ENCODE measurements around the gene PTPRG.

PTPRG gene

DNA sequence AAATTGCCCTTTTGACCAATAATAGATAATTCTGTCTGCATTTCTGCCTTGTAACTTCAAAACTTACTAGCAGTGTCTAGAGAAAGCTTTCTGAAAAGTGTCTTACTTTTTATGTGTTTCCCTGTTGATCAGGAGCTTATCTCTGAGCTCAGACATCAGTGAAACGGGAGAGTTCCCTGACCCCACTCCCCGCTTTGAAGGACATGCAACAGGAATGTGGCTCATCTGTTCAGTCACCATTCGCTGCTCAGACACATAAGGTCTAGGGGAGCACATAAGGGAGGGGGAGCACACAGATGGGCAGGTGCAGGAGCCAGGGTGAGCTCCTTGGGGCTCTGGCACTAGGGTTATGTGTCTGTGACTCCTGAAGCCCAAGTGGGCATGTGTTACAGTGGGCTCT is 607.0 kb downstream of the PTPRG start:
- no peak overlapping the region for H2AK5ac ChIP-seq (ENCODE audit: low read length)
- no peaks in the 10 kb centered on the region for H3K79me2 ChIP-seq (ENCODE audit: control insufficient read depth, insufficient read depth, low read length, poor library complexity)
- H3K4ac ChIP-seq (ENCODE audit: low read depth, low read length), result no peak overlapping the region
- no peak overlapping the region for H4K12ac ChIP-seq (ENCODE audit: low read depth, low read length)
- no peaks in the 10 kb centered on the region for H3K4me1 ChIP-seq (ENCODE audit: control insufficient read depth in 1 of 2, insufficient read depth in 2 of 2, low read length in 2 of 2)
- no peaks in the 10 kb centered on the region for H3K27me3 ChIP-seq (ENCODE audit: insufficient read depth, low read length)
- H3K14ac ChIP-seq (ENCODE audit: low read length), result no peak overlapping the region
- H4K8ac ChIP-seq (ENCODE audit: low read depth, low read length), result no peak overlapping the region
- no peaks in the 10 kb centered on the region for H3K79me1 ChIP-seq (ENCODE audit: low read length)
- no peak overlapping the region for H2AFZ ChIP-seq (ENCODE audit: insufficient read depth, low read length, poor library complexity)
- H3K9ac ChIP-seq (ENCODE audit: low read length), result no peak overlapping the region
- no CpG with 5 or more reads among the region's 3 CpGs for WGBS (ENCODE audit: extremely low coverage, insufficient coverage, insufficient read length)
- no peaks in the 10 kb centered on the region for H3K36me3 ChIP-seq (ENCODE audit: control insufficient read depth in 1 of 2, insufficient read depth in 2 of 2, low read length in 2 of 2)
- H3K23ac ChIP-seq (ENCODE audit: low read length), result no peak overlapping the region
- no peak for DNase-seq
- no peak overlapping the region for H2BK120ac ChIP-seq (ENCODE audit: insufficient read depth, low read length, poor library complexity)
- H3K18ac ChIP-seq (ENCODE audit: low read length), result no peak overlapping the region
- no peaks in the 10 kb centered on the region for H3K9me3 ChIP-seq (ENCODE audit: insufficient read depth, low read depth, low read length)
- H3K27ac ChIP-seq (ENCODE audit: low read depth, low read length), result no peak overlapping the region
- no peak overlapping the region for H4K91ac ChIP-seq (ENCODE audit: low read depth, low read length)
- H2BK5ac ChIP-seq (ENCODE audit: low read depth, low read length, poor library complexity), result no peak overlapping the region
- H2BK12ac ChIP-seq (ENCODE audit: low read length), result no peak overlapping the region
- H3K4me3 ChIP-seq (ENCODE audit: low read depth, low read length), result no peak overlapping the region
- H3K4me2 ChIP-seq (ENCODE audit: low read length), result no peak overlapping the region

DNA sequence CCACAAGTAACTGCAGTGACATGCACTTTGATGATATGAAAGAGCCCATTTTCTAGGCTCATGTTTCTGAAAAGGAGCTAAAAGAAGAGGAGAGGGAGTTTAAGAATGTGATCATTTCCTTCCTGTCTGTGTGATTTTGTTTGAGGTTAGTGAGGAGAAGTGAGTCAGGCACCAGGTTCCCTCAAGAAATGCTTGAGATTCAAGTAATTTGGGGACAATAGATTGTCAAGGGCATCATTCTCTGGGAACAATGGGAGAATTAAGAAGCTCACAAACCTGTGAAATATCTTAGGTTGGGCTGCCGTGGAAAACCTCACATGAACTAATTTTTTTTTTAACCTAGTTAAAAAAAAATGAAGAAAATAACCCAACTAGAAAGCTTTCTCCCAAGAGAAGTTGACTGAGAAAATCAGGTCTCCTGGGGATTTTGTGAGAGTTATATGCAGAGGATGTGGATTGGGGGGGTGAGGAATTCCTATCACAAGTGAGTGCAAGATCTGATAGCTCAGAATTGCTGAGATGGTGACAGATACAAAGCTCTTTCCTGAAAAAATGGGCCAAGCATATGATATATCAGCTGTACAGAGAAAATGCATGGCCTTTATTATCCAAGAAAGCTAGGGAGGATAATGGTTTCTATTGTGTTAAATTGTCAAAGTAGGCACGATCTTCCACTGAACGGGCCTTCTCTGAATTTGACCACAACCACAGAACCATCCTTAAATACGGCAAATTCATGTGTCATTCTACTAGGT is 608.7 kb downstream of the PTPRG start:
- Histone ChIP-seq H3K18ac (ENCODE audit: low read length) (no peak overlapping the region), H3K79me1 (ENCODE audit: low read length) (no peaks in the 10 kb centered on the region), H3K9ac (ENCODE audit: low read length) (no peak overlapping the region), H3K9me3 (ENCODE audit: insufficient read depth, low read depth, low read length) (no peaks in the 10 kb centered on the region), H2BK120ac (ENCODE audit: insufficient read depth, low read length, poor library complexity) (no peak overlapping the region), H2AFZ (ENCODE audit: insufficient read depth, low read length, poor library complexity) (no peak overlapping the region), H4K8ac (ENCODE audit: low read depth, low read length) (no peak overlapping the region), H2AK5ac (ENCODE audit: low read length) (no peak overlapping the region), H3K79me2 (ENCODE audit: control insufficient read depth, insufficient read depth, low read length, poor library complexity) (no peaks in the 10 kb centered on the region), H3K4ac (ENCODE audit: low read depth, low read length) (no peak overlapping the region), H4K12ac (ENCODE audit: low read depth, low read length) (no peak overlapping the region), H3K14ac (ENCODE audit: low read length) (no peak overlapping the region), H3K27me3 (ENCODE audit: insufficient read depth, low read length) (no peaks in the 10 kb centered on the region), H4K91ac (ENCODE audit: low read depth, low read length) (no peak overlapping the region), H3K36me3 (ENCODE audit: control insufficient read depth in 1 of 2, insufficient read depth in 2 of 2, low read length in 2 of 2) (no peaks in the 10 kb centered on the region), H3K27ac (ENCODE audit: low read depth, low read length) (no peak overlapping the region), H2BK5ac (ENCODE audit: low read depth, low read length, poor library complexity) (no peak overlapping the region), H3K4me1 (ENCODE audit: control insufficient read depth in 1 of 2, insufficient read depth in 2 of 2, low read length in 2 of 2) (no peaks in the 10 kb centered on the region), H3K23ac (ENCODE audit: low read length) (no peak overlapping the region), H2BK12ac (ENCODE audit: low read length) (no peak overlapping the region), H3K4me2 (ENCODE audit: low read length) (no peak overlapping the region), H3K4me3 (ENCODE audit: low read depth, low read length) (no peak overlapping the region)
- WGBS (ENCODE audit: extremely low coverage, insufficient coverage, insufficient read length), result no CpG with 5 or more reads among the region's 4 CpGs
- DNase-seq, result no peak

DNA sequence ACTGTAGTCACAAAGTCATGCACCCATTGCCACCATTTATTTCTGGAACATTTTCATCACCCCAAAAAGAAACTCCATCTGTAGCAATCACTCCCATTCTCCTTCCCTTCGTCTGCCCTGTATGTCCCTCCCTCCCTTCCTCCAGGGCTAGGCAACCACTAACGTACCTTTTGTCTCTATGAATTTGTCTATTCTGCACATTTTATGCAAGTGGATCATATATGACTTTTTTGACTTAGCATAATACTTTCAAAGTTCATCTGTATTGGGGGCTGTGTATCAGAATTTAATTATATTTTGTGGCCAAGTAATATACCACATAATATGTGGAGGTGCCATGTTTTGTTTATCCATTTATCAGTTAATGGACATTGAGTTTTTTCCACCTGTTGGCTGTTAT is 610.4 kb downstream of the PTPRG start:
- Histone ChIP-seq H3K36me3 (ENCODE audit: control insufficient read depth in 1 of 2, insufficient read depth in 2 of 2, low read length in 2 of 2) (no peaks in the 10 kb centered on the region), H2AK5ac (ENCODE audit: low read length) (no peak overlapping the region), H3K18ac (ENCODE audit: low read length) (no peak overlapping the region), H3K4me1 (ENCODE audit: control insufficient read depth in 1 of 2, insufficient read depth in 2 of 2, low read length in 2 of 2) (no peaks in the 10 kb centered on the region), H3K79me1 (ENCODE audit: low read length) (no peaks in the 10 kb centered on the region), H3K4me3 (ENCODE audit: low read depth, low read length) (no peak overlapping the region), H3K23ac (ENCODE audit: low read length) (no peak overlapping the region), H3K9ac (ENCODE audit: low read length) (no peak overlapping the region), H3K27ac (ENCODE audit: low read depth, low read length) (no peak overlapping the region), H4K12ac (ENCODE audit: low read depth, low read length) (no peak overlapping the region), H3K14ac (ENCODE audit: low read length) (no peak overlapping the region), H3K79me2 (ENCODE audit: control insufficient read depth, insufficient read depth, low read length, poor library complexity) (no peaks in the 10 kb centered on the region), H3K4ac (ENCODE audit: low read depth, low read length) (no peak overlapping the region), H4K8ac (ENCODE audit: low read depth, low read length) (no peak overlapping the region), H2BK5ac (ENCODE audit: low read depth, low read length, poor library complexity) (no peak overlapping the region), H3K4me2 (ENCODE audit: low read length) (no peak overlapping the region), H2BK12ac (ENCODE audit: low read length) (no peak overlapping the region), H3K9me3 (ENCODE audit: insufficient read depth, low read depth, low read length) (no peaks in the 10 kb centered on the region), H2BK120ac (ENCODE audit: insufficient read depth, low read length, poor library complexity) (no peak overlapping the region), H4K91ac (ENCODE audit: low read depth, low read length) (no peak overlapping the region), H2AFZ (ENCODE audit: insufficient read depth, low read length, poor library complexity) (no peak overlapping the region), H3K27me3 (ENCODE audit: insufficient read depth, low read length) (no peaks in the 10 kb centered on the region)
- no peak for DNase-seq
- no CpG with 5 or more reads among the region's 2 CpGs for WGBS (ENCODE audit: extremely low coverage, insufficient coverage, insufficient read length)

DNA sequence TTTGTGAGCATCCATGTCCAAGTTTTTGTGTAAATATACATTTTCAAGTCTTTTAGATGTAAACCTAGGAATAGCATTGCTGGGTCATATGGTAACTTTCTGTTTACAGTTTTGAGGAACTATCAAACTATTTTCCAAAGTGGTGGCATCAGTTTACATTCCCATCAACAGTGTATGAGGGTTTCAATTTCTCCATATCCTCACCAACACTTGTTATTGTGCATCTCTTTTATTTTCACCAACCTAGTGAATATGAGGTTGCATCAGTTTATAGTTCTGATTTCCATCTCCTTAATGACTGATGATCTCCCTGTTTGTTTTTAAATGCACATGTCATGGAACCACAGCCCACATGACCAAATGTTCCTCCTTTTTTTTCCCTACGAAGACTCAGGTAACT is 610.8 kb downstream of the PTPRG start:
- Histone ChIP-seq H3K27me3 (ENCODE audit: insufficient read depth, low read length) (no peaks in the 10 kb centered on the region), H3K79me1 (ENCODE audit: low read length) (no peaks in the 10 kb centered on the region), H4K8ac (ENCODE audit: low read depth, low read length) (no peak overlapping the region), H3K4ac (ENCODE audit: low read depth, low read length) (no peak overlapping the region), H3K36me3 (ENCODE audit: control insufficient read depth in 1 of 2, insufficient read depth in 2 of 2, low read length in 2 of 2) (no peaks in the 10 kb centered on the region), H3K27ac (ENCODE audit: low read depth, low read length) (no peak overlapping the region), H4K12ac (ENCODE audit: low read depth, low read length) (no peak overlapping the region), H3K4me1 (ENCODE audit: control insufficient read depth in 1 of 2, insufficient read depth in 2 of 2, low read length in 2 of 2) (no peaks in the 10 kb centered on the region), H3K23ac (ENCODE audit: low read length) (no peak overlapping the region), H3K14ac (ENCODE audit: low read length) (no peak overlapping the region), H4K91ac (ENCODE audit: low read depth, low read length) (no peak overlapping the region), H3K18ac (ENCODE audit: low read length) (no peak overlapping the region), H2AK5ac (ENCODE audit: low read length) (no peak overlapping the region), H2AFZ (ENCODE audit: insufficient read depth, low read length, poor library complexity) (no peak overlapping the region), H2BK5ac (ENCODE audit: low read depth, low read length, poor library complexity) (no peak overlapping the region), H3K4me3 (ENCODE audit: low read depth, low read length) (no peak overlapping the region), H2BK12ac (ENCODE audit: low read length) (no peak overlapping the region), H3K79me2 (ENCODE audit: control insufficient read depth, insufficient read depth, low read length, poor library complexity) (no peaks in the 10 kb centered on the region), H3K9me3 (ENCODE audit: insufficient read depth, low read depth, low read length) (no peaks in the 10 kb centered on the region), H3K4me2 (ENCODE audit: low read length) (no peak overlapping the region), H2BK120ac (ENCODE audit: insufficient read depth, low read length, poor library complexity) (no peak overlapping the region), H3K9ac (ENCODE audit: low read length) (no peak overlapping the region)
- no peak for DNase-seq
- WGBS (ENCODE audit: extremely low coverage, insufficient coverage, insufficient read length), result no CpG with 5 or more reads among the region's 1 CpG
